Smooth muscle cell of the pulmonary artery (primary cell): Measurements from ENCODE around the gene ABHD6. TPM values are rescaled to one million over a fixed set of nuclear protein-coding genes. Genes with fewer than 3 reads are reported as not detected.

Source experiments
- total RNA-seq: library from RNA; depleted of rRNA; stranded (reverse); fragments of >200 nt; gene quantifications from 2 replicates; pipeline ENCODE4 v1.2.3, GENCODE V29; 2014

ABHD6 gene, protein sequence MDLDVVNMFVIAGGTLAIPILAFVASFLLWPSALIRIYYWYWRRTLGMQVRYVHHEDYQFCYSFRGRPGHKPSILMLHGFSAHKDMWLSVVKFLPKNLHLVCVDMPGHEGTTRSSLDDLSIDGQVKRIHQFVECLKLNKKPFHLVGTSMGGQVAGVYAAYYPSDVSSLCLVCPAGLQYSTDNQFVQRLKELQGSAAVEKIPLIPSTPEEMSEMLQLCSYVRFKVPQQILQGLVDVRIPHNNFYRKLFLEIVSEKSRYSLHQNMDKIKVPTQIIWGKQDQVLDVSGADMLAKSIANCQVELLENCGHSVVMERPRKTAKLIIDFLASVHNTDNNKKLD
- total RNA-seq = 10.0 and 13.8 TPM in 2 replicates

DNA sequence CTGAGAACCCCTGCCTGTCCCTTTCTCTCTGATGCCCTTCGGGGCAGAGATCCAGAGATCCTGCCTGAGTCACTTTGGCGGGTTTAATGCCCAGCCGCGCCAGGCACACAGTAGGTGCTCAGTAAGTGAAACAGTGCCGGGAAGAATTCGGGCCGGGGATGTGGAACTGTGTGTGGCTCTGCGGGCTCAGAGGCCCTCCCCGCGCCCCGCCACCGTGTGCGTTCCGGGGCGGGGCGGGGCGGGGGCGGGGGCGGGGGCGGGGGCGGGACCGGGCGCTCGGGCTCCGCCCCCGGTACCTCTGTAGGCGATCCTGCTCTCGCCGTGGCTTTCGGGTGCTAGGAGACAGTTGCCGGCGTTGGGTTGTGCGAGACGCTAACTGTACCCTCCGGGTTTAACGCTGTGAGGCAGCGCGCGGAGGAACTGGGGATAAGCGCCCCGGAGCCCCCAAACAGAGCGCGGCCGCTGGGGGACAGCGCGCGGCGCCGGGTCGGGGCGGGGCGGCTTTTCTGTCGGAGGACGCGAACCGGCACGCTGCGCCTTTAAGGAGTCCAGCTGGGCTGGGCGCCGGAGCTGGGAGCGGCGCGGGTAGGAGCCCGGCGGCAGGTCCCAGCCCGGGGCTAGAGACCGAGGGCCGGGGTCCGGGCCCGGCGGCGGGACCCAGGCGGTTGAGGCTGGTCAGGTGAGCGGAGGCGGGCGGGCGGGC is at the start of gene ABHD6:
TSS of gene ABHD6 (plus strand) at position 555 of the 703 bp plus-strand sequence. CDS start 18,795 bp downstream, outside the sequence.

DNA sequence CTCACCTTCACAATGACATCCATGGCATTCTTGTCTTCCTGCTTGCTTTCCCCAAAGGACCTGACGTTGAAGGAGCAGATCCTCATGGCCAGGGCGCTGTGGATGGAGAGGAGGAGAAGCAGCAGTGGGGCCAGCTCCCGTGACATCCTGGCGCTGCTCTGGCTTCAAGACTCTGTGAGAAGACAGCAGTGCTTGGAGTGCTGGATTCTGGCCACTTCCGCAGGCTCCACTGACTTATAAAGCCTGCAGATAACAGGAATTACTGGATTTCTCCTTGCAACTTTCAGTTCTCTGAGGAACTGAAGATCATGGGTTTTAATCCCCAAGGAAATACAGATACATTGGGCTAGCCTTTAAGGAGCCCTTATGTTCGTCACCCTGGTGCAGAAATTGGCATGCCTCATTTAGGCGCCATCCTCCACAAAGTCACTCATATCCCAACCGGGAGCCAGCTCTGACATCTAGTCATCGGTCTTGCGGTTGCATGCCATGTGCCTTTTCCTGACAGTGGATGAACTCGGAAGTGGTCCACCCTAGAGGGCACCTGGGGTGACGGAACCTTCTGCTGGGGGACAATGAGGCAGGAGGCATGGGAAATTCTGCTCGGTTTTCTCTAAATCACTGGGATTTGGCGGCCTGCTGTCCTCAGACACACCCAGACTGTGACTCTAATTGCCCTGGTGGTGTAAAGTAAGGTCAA is 26.7 kb upstream of the ABHD6 start, which contains the start of gene DNASE1L3:
TSS of gene DNASE1L3 (minus strand) at position 212 of the 700 bp plus-strand sequence. CDS start at position 146, 66 bp downstream.

GRCh38 chr3:58305882-58306711 is 68.5 kb downstream of the ABHD6 start, which contains the start of the genes HTD2 and RPP14:
HTD2 (plus strand) TSS chr3:58306520; CDS start chr3:58317614, 11,094 bp downstream.
RPP14 (plus strand) TSS chr3:58306245; CDS start chr3:58310330, 4,085 bp downstream.

GRCh38 chr3:58332575-58333188 is 95.1 kb downstream of the ABHD6 start, which contains the start of gene PXK:
PXK (plus strand) TSS chr3:58332892; CDS start chr3:58332989, 97 bp downstream.

Other genes with a start within 250 kb of the ABHD6 start
- 127 and 300 TPM in 2 replicates for gene FLNB, start 229.4 kb upstream of the ABHD6 start, total RNA-seq
- gene DNASE1L3, start 26.8 kb upstream of the ABHD6 start, total RNA-seq = 0.07 TPM in 1 of 2 replicates, not detected in the other
- 10.2 and 12.6 TPM in 2 replicates for gene RPP14, start 68.5 kb downstream of the ABHD6 start, total RNA-seq
- 11.4 and 11.7 TPM in 2 replicates for gene HTD2, start 68.7 kb downstream of the ABHD6 start, total RNA-seq
- gene PXK, start 95.1 kb downstream of the ABHD6 start, total RNA-seq = 26.1 and 29.1 TPM in 2 replicates
- gene PDHB, start 196.0 kb downstream of the ABHD6 start, total RNA-seq = 48.0 and 68.6 TPM in 2 replicates